ENCODE results near the gene TINCR. TPM values are rescaled to one million over a fixed set of nuclear protein-coding genes. Genes with fewer than 3 reads are reported as not detected.

TINCR gene
- total and polyA plus RNA-seq, 2 donors: 0.19 to 0.71 TPM

DNA sequence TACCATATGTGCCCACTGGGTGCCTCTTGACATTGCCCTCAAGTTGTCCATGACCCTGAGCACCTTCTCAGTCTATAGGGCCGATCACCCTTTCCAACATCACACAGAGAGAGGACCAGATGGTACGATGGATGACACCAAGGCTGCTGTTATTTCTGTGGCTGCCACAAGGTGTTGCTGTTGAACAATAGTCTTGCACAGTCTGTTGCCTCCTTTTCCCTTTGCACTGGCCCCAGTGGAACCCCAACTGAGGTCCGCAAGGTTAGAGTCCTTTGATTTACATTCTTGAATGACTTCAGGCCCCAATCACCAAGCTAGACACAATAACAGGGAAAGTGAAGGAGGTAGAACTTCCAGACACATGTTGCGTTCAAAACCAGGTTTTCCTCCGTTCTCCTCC, 52.0 kb downstream of the TINCR start:
- H3K4me1 ChIP-seq (ENCODE audit: control insufficient read depth in 2 of 2, insufficient read depth in 2 of 2, low read length in 2 of 2): no peaks in the 10 kb centered on the region
- no peak overlapping the region for H3K4me3 ChIP-seq (ENCODE audit: low read length in 2 of 2)
- H3K9me3 ChIP-seq (ENCODE audit: control insufficient read depth in 2 of 2, insufficient read depth in 1 of 2, low read length in 1 of 2): peaks cover 1 to 27% of the 10 kb centered on the region in 2 donors
- H3K36me3 ChIP-seq (ENCODE audit: control insufficient read depth in 2 of 2, insufficient read depth in 2 of 2, low read length in 1 of 2): no peaks in the 10 kb centered on the region
- H3K27ac ChIP-seq (ENCODE audit: low read depth in 1 of 2, low read length in 1 of 2): no peak overlapping the region
- WGBS: 81% methylated on average over 5 of the region's 5 CpGs
- DNase-seq (ENCODE audit: low read depth in 6 of 9, low spot score in 9 of 9): no peak
- H3K27me3 ChIP-seq (ENCODE audit: control insufficient read depth in 2 of 2, insufficient read depth in 1 of 2, low read length in 1 of 2): no peaks in the 10 kb centered on the region

DNA sequence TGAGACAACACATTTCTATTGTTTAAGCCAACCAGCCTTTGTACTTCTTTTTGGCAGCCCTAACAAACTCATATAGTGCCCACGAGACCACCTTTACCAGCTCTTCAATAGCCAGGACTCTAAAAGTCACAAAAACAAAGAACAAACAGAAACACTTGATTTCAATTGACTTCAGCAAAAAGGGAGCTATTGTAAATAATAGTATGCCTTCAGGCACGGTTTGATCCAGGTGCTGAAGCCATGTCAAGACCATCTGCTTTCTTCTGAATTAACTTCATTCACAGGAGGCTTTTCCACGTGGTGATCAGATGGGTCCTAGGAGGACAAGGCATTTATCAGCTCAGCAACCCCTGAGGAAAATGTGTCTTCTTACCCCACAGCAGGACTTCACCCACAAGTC, 53.8 kb downstream of the TINCR start:
- no peaks in the 10 kb centered on the region for H3K36me3 ChIP-seq (ENCODE audit: control insufficient read depth in 2 of 2, insufficient read depth in 2 of 2, low read length in 1 of 2)
- no peak for DNase-seq (ENCODE audit: low read depth in 6 of 9, low spot score in 9 of 9)
- no peaks in the 10 kb centered on the region for H3K27me3 ChIP-seq (ENCODE audit: control insufficient read depth in 2 of 2, insufficient read depth in 1 of 2, low read length in 1 of 2)
- no peak overlapping the region for H3K4me3 ChIP-seq (ENCODE audit: low read length in 2 of 2)
- peaks cover 1 to 23% of the 10 kb centered on the region in 2 donors for H3K9me3 ChIP-seq (ENCODE audit: control insufficient read depth in 2 of 2, insufficient read depth in 1 of 2, low read length in 1 of 2)
- no peak overlapping the region for H3K27ac ChIP-seq (ENCODE audit: low read depth in 1 of 2, low read length in 1 of 2)
- 72% methylated on average over 3 of the region's 3 CpGs for WGBS
- no peaks in the 10 kb centered on the region for H3K4me1 ChIP-seq (ENCODE audit: control insufficient read depth in 2 of 2, insufficient read depth in 2 of 2, low read length in 2 of 2)

DNA sequence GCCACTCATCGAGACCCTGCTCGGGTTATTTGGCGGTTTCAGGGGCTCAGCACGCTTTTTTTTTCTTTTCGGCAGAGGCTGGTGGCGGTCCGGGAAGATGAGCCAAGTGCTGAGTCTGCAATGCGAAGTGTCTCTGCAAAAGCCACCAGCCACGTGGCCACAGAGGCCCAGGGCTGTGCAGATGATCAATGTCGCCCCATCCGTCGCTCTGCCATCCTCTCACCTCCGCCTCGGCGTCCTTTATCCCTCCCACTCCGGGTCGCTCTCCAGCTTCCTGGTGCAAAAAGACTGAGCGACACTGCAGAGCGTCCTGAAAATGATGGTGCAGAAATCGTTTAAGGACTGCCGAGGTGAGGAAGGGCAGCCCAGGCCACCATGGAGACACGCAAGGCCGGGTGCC, 55.0 kb downstream of the TINCR start:
- Histone ChIP-seq H3K36me3 (ENCODE audit: control insufficient read depth in 2 of 2, insufficient read depth in 2 of 2, low read length in 1 of 2) (no peaks in the 10 kb centered on the region), H3K4me1 (ENCODE audit: control insufficient read depth in 2 of 2, insufficient read depth in 2 of 2, low read length in 2 of 2) (no peaks in the 10 kb centered on the region), H3K27me3 (ENCODE audit: control insufficient read depth in 2 of 2, insufficient read depth in 1 of 2, low read length in 1 of 2) (no peaks in the 10 kb centered on the region), H3K27ac (ENCODE audit: low read depth in 1 of 2, low read length in 1 of 2) (no peak overlapping the region), H3K9me3 (ENCODE audit: control insufficient read depth in 2 of 2, insufficient read depth in 1 of 2, low read length in 1 of 2) (peaks cover 1 to 25% of the 10 kb centered on the region in 2 donors), H3K4me3 (ENCODE audit: low read length in 2 of 2) (no peak overlapping the region)
- WGBS: 86% methylated on average over 23 of the region's 23 CpGs
- no peak for DNase-seq (ENCODE audit: low read depth in 6 of 9, low spot score in 9 of 9)

Other genes starting within 250 kb of the TINCR start
- 8.5 TPM for gene PTPRS, start 227.1 kb downstream of the TINCR start, total RNA-seq
- 4.7 TPM for gene PTPRS, start 227.1 kb downstream of the TINCR start, polyA plus RNA-seq
- gene ZNRF4, start 112.5 kb downstream of the TINCR start, total RNA-seq: not detected
- gene ZNRF4, start 112.5 kb downstream of the TINCR start, polyA plus RNA-seq: not detected
- 22.2 TPM for gene SAFB2, start 54.8 kb upstream of the TINCR start, total RNA-seq
- gene SAFB2, start 54.8 kb upstream of the TINCR start, polyA plus RNA-seq: 60.6 TPM
- gene SAFB, start 55.1 kb upstream of the TINCR start, total RNA-seq: 32.6 TPM
- 73.3 TPM for gene SAFB, start 55.1 kb upstream of the TINCR start, polyA plus RNA-seq
- gene MICOS13, start 112.6 kb upstream of the TINCR start, total RNA-seq: 70.5 TPM
- 67.6 TPM for gene MICOS13, start 112.6 kb upstream of the TINCR start, polyA plus RNA-seq
- 4.6 TPM for gene HSD11B1L, start 113.1 kb upstream of the TINCR start, total RNA-seq
- 6.5 TPM for gene HSD11B1L, start 113.1 kb upstream of the TINCR start, polyA plus RNA-seq
- 1,127 TPM for gene RPL36, start 122.3 kb upstream of the TINCR start, total RNA-seq
- 1,924 TPM for gene RPL36, start 122.3 kb upstream of the TINCR start, polyA plus RNA-seq
- 34.3 TPM for gene LONP1, start 152.2 kb upstream of the TINCR start, total RNA-seq
- 37.7 TPM for gene LONP1, start 152.2 kb upstream of the TINCR start, polyA plus RNA-seq
- gene CATSPERD, start 152.7 kb upstream of the TINCR start, total RNA-seq: 0.05 TPM
- gene CATSPERD, start 152.7 kb upstream of the TINCR start, polyA plus RNA-seq: 0.05 TPM
- gene PRR22, start 216.8 kb upstream of the TINCR start, total RNA-seq: 1.6 TPM
- 13.6 TPM for gene PRR22, start 216.8 kb upstream of the TINCR start, polyA plus RNA-seq
- 25.2 TPM for gene DUS3L, start 223.2 kb upstream of the TINCR start, total RNA-seq
- 43.9 TPM for gene DUS3L, start 223.2 kb upstream of the TINCR start, polyA plus RNA-seq
- gene NRTN, start 237.1 kb upstream of the TINCR start, total RNA-seq: 1.7 TPM
- gene NRTN, start 237.1 kb upstream of the TINCR start, polyA plus RNA-seq: 4.0 TPM

All from thymus (tissue), 11 donors.